HAP-1 (cell line): ENCODE measurements around the gene KIFC3.
"Not testable (repeated sequence)": the region's sequence is repeated elsewhere in the genome, so short reads cannot be mapped to it uniquely, and the experiment has no call there.

ENCODE experiments used
- DNase-seq, 2 experiments: peaks; one replicate each; pipeline ENCODE4 v3.0.0-alpha.2; 2016 to 2020; ENCODE audit warnings: low spot score in 2 of 2
- H3K27me3 ChIP-seq: fragments of 250-450 bp; sonication (Bioruptor Pico); 2 replicates; pipeline ENCODE4 v1.5.1; 2020; ENCODE audit warnings: low read depth, mild to moderate bottlenecking, moderate library complexity
- H3K36me3 ChIP-seq: fragments of 250-450 bp; sonication (Bioruptor Pico); replicated peaks from 2 replicates; pipeline ENCODE4 v1.5.1; 2020; ENCODE audit warnings: mild to moderate bottlenecking
- H3K4me1 ChIP-seq: fragments of 250-450 bp; sonication (Bioruptor Pico); 2 replicates; pipeline ENCODE4 v1.5.1; 2020; ENCODE audit warnings: mild to moderate bottlenecking
- H3K4me3 ChIP-seq: fragments of 250-450 bp; sonication (Bioruptor Pico); 2 replicates; pipeline ENCODE4 v1.5.1; 2020; ENCODE audit warnings: mild to moderate bottlenecking, moderate library complexity
- H3K9me3 ChIP-seq: fragments of 250-450 bp; sonication (Bioruptor Pico); 2 replicates; pipeline ENCODE4 v1.5.1; 2020; ENCODE audit warnings: mild to moderate bottlenecking, moderate library complexity
- in situ Hi-C: fragments of 300-500 bp; cut with MboI; formaldehyde crosslinking; loops from 3 replicates; pipeline ENCODE4 v1.14.3; 2020; ENCODE audit warnings: low sequenced_read_pairs, inconsistent platforms, mixed read lengths

Gene KIFC3

DNA sequence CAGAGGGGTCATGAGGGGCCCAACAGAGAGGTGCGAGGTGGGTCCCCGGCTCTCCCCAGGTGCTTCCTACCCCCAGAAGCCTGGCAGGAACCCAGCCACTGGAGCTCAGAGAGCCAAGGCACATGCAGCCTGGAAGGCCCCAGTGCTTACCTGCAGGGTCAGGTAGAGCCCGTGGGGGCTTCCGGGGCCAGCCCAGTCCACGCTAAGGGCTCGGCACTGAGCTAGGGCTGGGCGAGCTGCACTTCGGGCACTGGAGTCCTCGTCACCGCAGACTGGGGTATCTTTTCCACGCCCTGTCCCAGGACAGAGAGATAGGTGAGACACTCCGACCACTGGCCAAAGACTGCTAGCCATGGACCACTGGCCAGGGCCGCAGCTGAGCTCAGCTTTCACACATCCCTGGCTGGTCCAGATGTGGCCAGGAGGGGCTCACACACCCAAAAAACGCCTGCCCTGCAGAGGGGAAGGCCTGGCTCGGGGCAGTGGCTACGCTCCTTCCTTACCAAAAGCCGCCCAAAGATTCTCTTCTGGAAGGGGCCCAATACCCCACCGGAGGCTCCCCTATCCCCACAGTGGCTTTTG, 7.4 kb downstream of the KIFC3 start:
- Histone ChIP-seq H3K36me3 (no peaks in the 10 kb centered on the region; the same call in 1 of the 2 replicates), H3K27me3 (no peaks in the 10 kb centered on the region), H3K4me1 (no peaks in the 10 kb centered on the region), H3K4me3 (no peak overlapping the region), H3K9me3 (no peaks in the 10 kb centered on the region)
- DNase-seq = no peak
- in situ Hi-C loops = no loop called here

- Histone ChIP-seq H3K27me3 (no peaks in the 10 kb centered on the region), H3K9me3 (no peaks in the 10 kb centered on the region), H3K4me1 (no peaks in the 10 kb centered on the region), H3K4me3 (no peak overlapping the region), H3K36me3 (no peaks in the 10 kb centered on the region; the same call in 1 of the 2 replicates)
- no peak for DNase-seq
- in situ Hi-C loops = no loop called here
These were observed 10.3 kb downstream of the KIFC3 start for GRCh38 chr16:57791893-57792461.

DNA sequence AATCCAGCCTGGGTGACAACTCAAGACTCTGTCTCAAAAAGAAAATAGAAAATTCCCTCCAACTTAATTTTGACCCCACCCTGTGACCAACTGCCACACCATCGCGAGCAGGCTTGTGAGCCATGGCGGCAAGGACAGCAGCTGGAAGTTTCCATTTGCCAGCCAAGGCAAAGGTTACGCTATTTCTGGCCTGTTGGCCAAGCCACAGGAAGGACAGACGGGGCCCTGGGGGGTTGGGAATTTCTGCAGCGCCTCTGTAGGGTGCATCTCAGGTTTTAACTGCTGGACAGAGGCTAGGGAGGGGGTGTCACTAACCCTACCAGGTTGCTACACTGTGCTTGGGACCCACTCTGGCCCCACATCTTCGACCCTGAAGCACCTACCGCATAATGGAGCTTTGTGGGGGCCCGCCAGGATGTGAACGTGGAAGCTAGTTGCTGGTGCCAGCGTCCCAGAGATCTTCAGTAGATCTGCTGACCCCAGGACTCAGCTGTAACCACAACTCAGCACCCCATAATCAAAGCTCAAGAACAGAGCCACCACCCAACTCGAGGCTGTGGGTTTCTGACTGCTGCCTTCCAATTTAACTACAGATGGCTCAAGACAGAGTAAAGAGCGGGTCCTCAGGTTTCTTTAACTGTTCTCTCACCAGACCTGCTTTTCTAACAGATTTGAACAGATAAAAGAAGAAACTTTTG, 10.9 kb downstream of the KIFC3 start:
- H3K9me3 ChIP-seq = no peaks in the 10 kb centered on the region
- no peaks in the 10 kb centered on the region for H3K27me3 ChIP-seq
- in situ Hi-C loops = no loop called here
- no peak for DNase-seq
- no peaks in the 10 kb centered on the region; the same call in 1 of the 2 replicates for H3K36me3 ChIP-seq
- no peaks in the 10 kb centered on the region for H3K4me1 ChIP-seq
- no peak overlapping the region for H3K4me3 ChIP-seq

GRCh38 chr16:57788951-57789350, 13.3 kb downstream of the KIFC3 start:
- no peak overlapping the region for H3K4me3 ChIP-seq
- in situ Hi-C loops = no loop called here
- H3K4me1 ChIP-seq = no peaks in the 10 kb centered on the region
- H3K9me3 ChIP-seq = no peaks in the 10 kb centered on the region
- H3K27me3 ChIP-seq = no peaks in the 10 kb centered on the region
- DNase-seq = no peak
- H3K36me3 ChIP-seq = no peaks in the 10 kb centered on the region

GRCh38 chr16:57788252-57788841, 13.9 kb downstream of the KIFC3 start:
- H3K4me3 ChIP-seq = no peak overlapping the region
- DNase-seq = no peak
- H3K36me3 ChIP-seq = no peaks in the 10 kb centered on the region
- H3K4me1 ChIP-seq = no peaks in the 10 kb centered on the region
- H3K27me3 ChIP-seq = no peaks in the 10 kb centered on the region
- in situ Hi-C loops = no loop called here
- no peaks in the 10 kb centered on the region for H3K9me3 ChIP-seq

- Histone ChIP-seq H3K27me3 (no peaks in the 10 kb centered on the region), H3K36me3 (no peaks in the 10 kb centered on the region), H3K4me3 (no peak overlapping the region), H3K4me1 (no peaks in the 10 kb centered on the region; the same call in 1 of the 2 replicates), H3K9me3 (no peaks in the 10 kb centered on the region)
- DNase-seq = no peak
- in situ Hi-C loops = no loop called here
These were observed 14.8 kb downstream of the KIFC3 start for GRCh38 chr16:57787519-57787905.

- H3K27me3 ChIP-seq = no peaks in the 10 kb centered on the region
- no peaks in the 10 kb centered on the region; the same call in 1 of the 2 replicates for H3K4me1 ChIP-seq
- in situ Hi-C loops = no loop called here
- no peaks in the 10 kb centered on the region for H3K36me3 ChIP-seq
- DNase-seq = no peak
- H3K9me3 ChIP-seq = no peaks in the 10 kb centered on the region
- no peak overlapping the region for H3K4me3 ChIP-seq
These were observed 15.4 kb downstream of the KIFC3 start for GRCh38 chr16:57786632-57787518.

- in situ Hi-C loops = no loop called here
- H3K4me1 ChIP-seq = no peaks in the 10 kb centered on the region; the same call in 1 of the 2 replicates
- H3K36me3 ChIP-seq = no peaks in the 10 kb centered on the region
- no peaks in the 10 kb centered on the region for H3K9me3 ChIP-seq
- no peak for DNase-seq
- H3K4me3 ChIP-seq = no peak overlapping the region
- no peaks in the 10 kb centered on the region for H3K27me3 ChIP-seq
These were observed 16.4 kb downstream of the KIFC3 start for GRCh38 chr16:57785924-57786323.

DNA sequence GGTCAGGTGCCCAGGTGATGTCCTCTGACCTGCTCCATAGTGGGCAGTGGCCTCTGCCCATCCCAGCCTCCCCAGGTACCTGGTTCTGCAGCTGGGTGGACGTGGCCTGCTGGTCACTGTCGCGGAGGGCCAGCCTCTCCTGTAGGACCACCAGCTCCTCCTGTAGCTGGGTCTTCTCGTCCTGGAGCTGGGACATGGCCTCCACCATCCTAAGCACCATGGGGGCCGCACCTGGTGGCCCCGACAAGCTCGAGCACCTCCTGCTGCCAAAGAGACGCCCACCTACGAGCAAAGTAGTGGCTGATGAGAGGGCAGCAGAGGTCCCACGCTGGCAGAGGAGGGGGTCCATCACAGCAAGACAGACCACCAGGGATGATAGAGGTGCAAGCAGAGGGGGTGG, 16.9 kb downstream of the KIFC3 start:
- Histone ChIP-seq H3K4me1 (no peaks in the 10 kb centered on the region; the same call in 1 of the 2 replicates), H3K27me3 (no peaks in the 10 kb centered on the region), H3K36me3 (no peaks in the 10 kb centered on the region), H3K4me3 (no peak overlapping the region), H3K9me3 (no peaks in the 10 kb centered on the region)
- in situ Hi-C loops = no loop called here
- no peak for DNase-seq

DNA sequence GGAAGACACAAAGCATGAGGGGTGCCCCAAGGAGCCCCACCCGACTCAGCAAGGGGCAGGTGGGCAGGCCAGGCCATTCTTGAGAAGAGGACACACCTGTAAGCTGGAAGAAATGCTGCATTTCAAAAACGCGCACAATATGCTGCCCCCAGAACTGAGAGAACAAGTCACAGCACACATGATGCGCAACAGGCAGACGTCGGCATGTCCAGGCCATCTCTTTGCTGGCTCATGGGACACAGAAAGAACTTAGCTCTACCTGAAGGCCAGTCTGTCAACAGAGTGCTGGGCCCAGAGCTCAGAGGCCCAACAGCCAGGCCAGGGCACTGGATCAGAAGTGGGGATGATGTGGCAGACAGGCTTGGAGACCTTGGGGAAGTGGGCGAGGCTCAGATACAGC, 18.0 kb downstream of the KIFC3 start:
- Histone ChIP-seq H3K4me1 (no peaks in the 10 kb centered on the region; the same call in 1 of the 2 replicates), H3K36me3 (no peaks in the 10 kb centered on the region)
- in situ Hi-C loops = no loop called here

DNA sequence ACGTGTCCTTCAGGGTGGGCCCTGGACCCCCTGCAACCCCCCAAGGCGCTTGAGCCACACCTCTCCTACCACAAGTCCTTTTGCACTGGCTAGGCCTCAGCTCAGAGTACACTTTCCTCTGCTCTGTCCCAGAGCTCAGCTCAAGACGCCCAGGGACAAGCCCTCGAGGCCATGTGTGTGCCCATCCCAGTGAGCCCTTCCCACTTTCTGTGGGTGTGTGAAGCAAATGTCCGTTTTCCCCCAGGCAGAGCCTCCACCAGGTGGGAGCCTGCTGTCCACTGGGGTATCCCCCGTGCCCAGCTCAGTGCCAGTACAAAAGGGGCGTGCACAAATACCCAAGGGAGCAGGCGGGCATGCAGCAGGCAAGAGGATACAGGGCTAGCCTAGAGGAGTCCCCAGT, 18.4 kb downstream of the KIFC3 start:
- Histone ChIP-seq H3K27me3 (no peaks in the 10 kb centered on the region), H3K4me1 (no peaks in the 10 kb centered on the region; the same call in 1 of the 2 replicates), H3K9me3 (no peaks in the 10 kb centered on the region), H3K36me3 (no peaks in the 10 kb centered on the region), H3K4me3 (no peak overlapping the region)
- in situ Hi-C loops = no loop called here
- no peak for DNase-seq

More for the DNA sequence above, 18.0 kb downstream of the KIFC3 start:
- Histone ChIP-seq H3K27me3 (no peaks in the 10 kb centered on the region), H3K9me3 (no peaks in the 10 kb centered on the region), H3K4me3 (no peak overlapping the region)
- DNase-seq = no peak

DNA sequence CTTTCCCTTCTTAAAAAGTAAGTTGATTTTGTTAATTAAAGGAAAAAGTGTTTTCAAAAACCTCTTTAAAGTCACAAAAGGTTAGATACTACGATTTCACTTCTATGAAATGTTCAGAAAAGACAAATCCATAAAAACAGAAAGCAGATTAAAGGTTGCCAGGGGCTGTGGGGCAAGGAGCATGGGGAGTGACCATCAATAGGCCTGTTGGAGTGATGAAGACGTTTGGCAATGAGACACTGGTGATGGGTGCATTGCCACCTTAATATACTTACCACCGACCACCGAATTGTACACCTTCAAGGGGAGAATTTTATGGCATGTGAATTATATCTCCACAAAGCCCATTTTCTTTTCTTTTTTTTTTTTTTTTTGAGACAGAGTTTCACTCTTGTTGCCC, 19.2 kb downstream of the KIFC3 start:
- H3K36me3 ChIP-seq = no peaks in the 10 kb centered on the region
- no peak for DNase-seq
- in situ Hi-C loops = no loop called here
- H3K27me3 ChIP-seq = no peaks in the 10 kb centered on the region
- H3K4me3 ChIP-seq = no peak overlapping the region
- no peaks in the 10 kb centered on the region for H3K9me3 ChIP-seq
- no peaks in the 10 kb centered on the region; the same call in 1 of the 2 replicates for H3K4me1 ChIP-seq

DNA sequence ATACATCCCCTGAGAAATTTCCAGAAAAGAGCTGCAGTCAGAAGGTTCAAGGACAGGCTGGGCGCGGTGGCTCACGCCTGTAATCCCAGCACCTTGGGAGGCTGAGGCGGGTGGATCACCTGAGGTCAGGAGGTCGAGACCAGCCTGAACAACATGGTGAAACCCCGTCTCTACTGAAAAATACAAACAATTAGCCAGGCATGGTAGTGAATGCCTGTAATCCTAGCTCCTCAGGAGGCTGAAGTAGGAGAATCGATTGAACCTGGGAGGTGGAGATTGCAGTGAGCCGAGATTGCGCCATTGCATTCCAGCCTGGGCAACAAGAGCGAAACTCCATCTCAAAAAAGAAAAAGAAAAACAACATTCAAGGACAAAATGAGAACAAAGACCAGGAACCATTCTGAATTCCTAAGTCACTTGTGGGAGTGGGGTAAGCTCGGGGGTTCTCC, 19.7 kb downstream of the KIFC3 start:
- H3K4me1 ChIP-seq, H3K4me3 ChIP-seq, DNase-seq, in situ Hi-C loops, H3K27me3 ChIP-seq, H3K36me3 ChIP-seq, H3K9me3 ChIP-seq: not testable (repeated sequence)
